ENCODE measurements around the gene CYGB. TPM values are rescaled to one million over a fixed set of nuclear protein-coding genes. Genes with fewer than 3 reads are reported as not detected.

CYGB gene
- polyA plus RNA-seq, 3 donors, result not detected

GRCh38 chr17:76578376-76578775, 40.9 kb upstream of the CYGB start:
- H3K4me3 Mint-ChIP-seq, result no peak overlapping the region
- Histone ChIP-seq H3K79me2 (ENCODE audit: insufficient read depth, low read length) (no peaks in the 10 kb centered on the region), H3K4me2 (replicated peaks; ENCODE audit: extremely low read depth, low read length, poor library complexity, severe bottlenecking) (no peak overlapping the region), H3K4me1 (ENCODE audit: control insufficient read depth in 1 of 2, insufficient read depth in 2 of 2, low read length in 2 of 2) (peaks cover 23 to 24% of the 10 kb centered on the region in 2 donors), H3K9ac (ENCODE audit: insufficient read depth, low read length, poor library complexity, severe bottlenecking) (no peak overlapping the region), H3K4me3 (replicated peaks in 1 of 3; ENCODE audit: low read depth in 2 of 3, low read length in 3 of 3) (no peak overlapping the region), H4K20me1 (ENCODE audit: insufficient read depth, low read length) (peaks cover 4% of the 10 kb centered on the region), H3K27me3 (ENCODE audit: control insufficient read depth in 2 of 2, insufficient read depth in 2 of 2, low read length in 2 of 2) (no peaks in the 10 kb centered on the region), H2AFZ (ENCODE audit: insufficient read depth, low read depth, low read length, poor library complexity, severe bottlenecking) (no peak overlapping the region), H3K9me3 (replicated peaks in 1 of 2; ENCODE audit: control insufficient read depth in 1 of 2, insufficient read depth in 1 of 2, low read length in 2 of 2) (no peaks in the 10 kb centered on the region), H3K27ac (ENCODE audit: low read depth in 1 of 2, low read length in 2 of 2) (no peak overlapping the region), H3K36me3 (replicated peaks in 1 of 2; ENCODE audit: control insufficient read depth in 1 of 2, insufficient read depth in 2 of 2, low read length in 2 of 2) (no peaks in the 10 kb centered on the region)
- intact Hi-C loops (cut with micrococcal nuclease), result no loop called here
- peaks cover 0 to 2% (median 0%) of the 10 kb centered on the region in 7 donors for H3K9me3 Mint-ChIP-seq
- peaks cover under 1 to 10% (median 2%) of the 10 kb centered on the region in 3 donors for H3K27me3 Mint-ChIP-seq (ENCODE audit: low read depth in 3 of 3)
- H3K36me3 Mint-ChIP-seq, result peaks cover 0 to 12% of the 10 kb centered on the region in 2 donors
- H3K27ac Mint-ChIP-seq, result no peak overlapping the region
- no peak for TF ChIP-seq CTCF (IDR thresholded peaks at IDR 0.05)
- no peak for DNase-seq
- H3K4me1 Mint-ChIP-seq, result peaks cover 37% of the 10 kb centered on the region
- WGBS (ENCODE audit: insufficient coverage), result 100% methylated on average over 3 of the region's 5 CpGs

- peaks cover 23 to 24% of the 10 kb centered on the region in 2 donors for H3K4me1 ChIP-seq (ENCODE audit: control insufficient read depth in 1 of 2, insufficient read depth in 2 of 2, low read length in 2 of 2)
- no peaks in the 10 kb centered on the region for H3K27me3 ChIP-seq (ENCODE audit: control insufficient read depth in 2 of 2, insufficient read depth in 2 of 2, low read length in 2 of 2)
- H3K36me3 ChIP-seq (replicated peaks in 1 of 2; ENCODE audit: control insufficient read depth in 1 of 2, insufficient read depth in 2 of 2, low read length in 2 of 2), result no peaks in the 10 kb centered on the region
- H3K9me3 Mint-ChIP-seq, result peaks cover 0 to 3% (median 0%) of the 10 kb centered on the region in 7 donors
- H3K4me3 Mint-ChIP-seq, result no peak overlapping the region
- H4K20me1 ChIP-seq (ENCODE audit: insufficient read depth, low read length), result peaks cover 4% of the 10 kb centered on the region
- DNase-seq, result no peak
- H3K79me2 ChIP-seq (ENCODE audit: insufficient read depth, low read length), result no peaks in the 10 kb centered on the region
- no peak for TF ChIP-seq CTCF (IDR thresholded peaks at IDR 0.05)
- no peak overlapping the region for H3K27ac Mint-ChIP-seq
- intact Hi-C loops (cut with micrococcal nuclease), result no loop called here
- H3K36me3 Mint-ChIP-seq, result peaks cover 0 to 12% of the 10 kb centered on the region in 2 donors
- peaks cover 0 to 6% (median 0%) of the 10 kb centered on the region in 3 donors for H3K27me3 Mint-ChIP-seq (ENCODE audit: low read depth in 3 of 3)
- no peak overlapping the region for H3K27ac ChIP-seq (ENCODE audit: low read depth in 1 of 2, low read length in 2 of 2)
- no peak overlapping the region for H3K9ac ChIP-seq (ENCODE audit: insufficient read depth, low read length, poor library complexity, severe bottlenecking)
- no peak overlapping the region for H2AFZ ChIP-seq (ENCODE audit: insufficient read depth, low read depth, low read length, poor library complexity, severe bottlenecking)
- H3K4me3 ChIP-seq (replicated peaks in 1 of 3; ENCODE audit: low read depth in 2 of 3, low read length in 3 of 3), result no peak overlapping the region
- 100% methylated on average over 3 of the region's 7 CpGs for WGBS (ENCODE audit: insufficient coverage)
- H3K4me2 ChIP-seq (replicated peaks; ENCODE audit: extremely low read depth, low read length, poor library complexity, severe bottlenecking), result no peak overlapping the region
- H3K9me3 ChIP-seq (replicated peaks in 1 of 2; ENCODE audit: control insufficient read depth in 1 of 2, insufficient read depth in 1 of 2, low read length in 2 of 2), result no peaks in the 10 kb centered on the region
- peaks cover 37% of the 10 kb centered on the region for H3K4me1 Mint-ChIP-seq
Measured at GRCh38 chr17:76577876-76578275, 40.4 kb upstream of the CYGB start.
